ENCODE measurements around the gene EYS.

EYS gene

DNA sequence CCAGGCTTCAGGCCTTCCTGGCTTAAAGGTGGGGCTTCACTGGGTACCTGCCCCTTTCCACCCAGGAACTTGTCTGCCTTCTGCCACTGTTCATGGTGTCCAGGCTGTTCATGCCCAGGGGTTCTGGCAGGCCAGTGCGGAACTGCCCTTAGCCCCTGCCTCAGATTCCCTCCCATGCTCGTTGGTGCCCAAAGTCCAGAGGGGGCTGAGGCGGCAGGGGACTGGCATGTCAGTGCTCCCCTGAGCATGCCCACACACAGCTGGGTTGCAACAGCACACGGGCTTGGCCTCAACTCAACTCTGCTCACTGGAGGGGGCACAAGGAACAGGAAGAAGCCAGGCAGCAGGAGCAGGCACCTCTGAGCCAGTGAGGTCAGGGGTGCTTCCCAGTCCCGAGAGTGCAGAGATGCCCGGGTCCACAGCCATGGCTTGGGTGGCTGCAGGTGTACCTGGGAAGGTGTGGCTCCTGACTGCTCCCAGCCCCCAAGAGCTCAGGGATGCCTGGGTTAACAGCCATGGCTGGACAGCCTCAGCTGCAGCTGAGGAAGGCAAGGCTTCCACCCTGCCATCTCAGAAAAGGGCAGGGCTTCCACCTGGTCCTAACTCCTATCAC, 845.9 kb downstream of the EYS start:
- DNase-seq (ENCODE audit: low spot score) = no peak
- no peak for FAIRE-seq

DNA sequence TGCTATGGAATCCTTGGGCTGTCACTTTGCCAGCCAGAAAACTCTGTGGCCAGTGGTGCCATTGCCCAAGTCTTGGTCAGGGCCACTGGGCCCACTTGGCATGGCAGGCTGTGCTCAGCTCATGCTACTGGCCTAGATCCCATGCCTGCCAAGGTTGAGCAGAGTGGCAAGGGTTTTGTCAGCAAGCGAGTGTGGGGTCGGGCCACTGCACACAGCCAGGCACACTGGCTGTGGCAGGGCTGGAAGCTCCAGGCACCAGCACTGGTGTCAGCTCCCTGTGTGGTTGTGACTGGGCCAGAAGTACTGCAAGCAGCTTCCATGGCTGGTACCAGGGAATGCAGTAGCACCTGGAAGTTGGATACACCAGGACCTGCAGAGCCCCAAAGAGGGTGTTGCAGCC, 846.8 kb downstream of the EYS start:
- FAIRE-seq (no peak), DNase-seq (ENCODE audit: low spot score) (no peak)

DNA sequence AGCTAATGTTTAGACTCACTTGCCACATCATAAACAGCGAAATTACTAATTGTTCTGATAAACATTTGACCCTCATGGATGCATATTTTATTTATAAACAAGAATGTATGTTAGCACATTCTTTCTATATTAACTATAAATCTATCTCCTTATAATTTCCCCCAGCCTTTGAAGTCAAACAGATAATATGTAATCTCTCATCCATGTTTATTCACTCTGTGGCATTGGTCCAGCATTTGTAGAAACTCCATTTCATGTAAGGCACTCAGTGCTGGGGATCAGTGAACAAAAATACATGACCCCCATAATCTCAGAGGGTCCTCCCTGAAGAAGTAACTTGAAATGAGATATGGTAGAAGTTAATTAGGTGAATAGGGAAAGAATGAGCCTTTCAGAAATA, 856.9 kb downstream of the EYS start:
- FAIRE-seq = no peak

DNA sequence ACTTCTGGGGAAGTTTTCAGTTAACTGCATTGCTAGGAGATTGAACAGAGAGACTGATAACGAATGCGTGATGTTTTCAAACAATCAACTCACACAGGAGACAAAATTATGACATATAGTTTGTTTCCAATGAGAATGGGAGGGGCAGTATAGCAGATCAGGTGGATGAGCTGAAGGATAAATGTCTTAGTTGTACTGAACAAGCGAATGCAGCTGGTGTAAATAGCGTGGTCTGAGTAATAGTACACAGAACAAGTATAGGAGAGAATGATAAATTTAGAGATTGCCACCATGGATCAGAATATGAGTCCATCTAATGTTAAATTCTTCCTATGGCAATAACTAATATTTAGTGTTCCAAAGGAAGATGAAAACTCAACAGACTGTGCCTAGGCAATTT, 858.6 kb downstream of the EYS start:
- DNase-seq (ENCODE audit: low spot score) (no peak), FAIRE-seq (no peak)

More for the DNA sequence above, 856.9 kb downstream of the EYS start:
- DNase-seq (ENCODE audit: low spot score) = no peak

DNA sequence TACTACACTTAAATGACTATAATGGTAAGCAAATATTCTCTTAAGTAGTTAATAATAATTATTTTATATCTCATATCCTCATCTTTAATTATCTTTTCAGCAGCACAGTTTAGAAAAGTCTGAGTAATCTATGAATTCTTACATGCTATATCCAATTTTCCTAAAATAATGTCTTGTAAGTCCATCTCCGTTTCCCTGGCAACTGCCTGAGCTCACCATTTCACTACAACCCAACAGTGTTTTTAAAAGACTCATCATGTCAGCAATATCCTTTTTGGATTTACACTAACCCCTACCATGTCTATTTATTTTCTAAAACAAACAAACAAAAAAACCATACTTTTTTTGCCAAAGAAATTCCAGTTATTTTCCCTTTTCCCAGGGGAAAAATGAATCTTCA, 859.6 kb downstream of the EYS start:
- DNase-seq (ENCODE audit: low spot score) (no peak), FAIRE-seq (no peak)

DNA sequence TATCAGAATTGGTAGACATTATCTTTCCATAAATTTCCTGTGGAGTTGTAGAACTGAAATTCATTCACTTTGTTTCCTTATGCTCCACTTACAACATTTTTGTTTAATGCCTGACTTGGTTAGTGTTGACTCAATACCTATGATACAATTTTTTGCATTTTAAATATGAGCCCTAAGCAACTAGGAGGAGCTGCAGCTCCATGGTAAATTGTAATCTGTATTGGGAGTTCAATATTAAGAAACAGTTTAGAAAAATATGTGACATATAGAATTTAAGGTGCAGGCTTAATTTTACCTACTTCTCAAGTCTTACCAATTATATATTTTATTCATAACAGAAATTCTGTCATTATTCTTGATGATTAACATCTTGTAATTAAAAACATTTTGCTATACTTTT, 868.3 kb downstream of the EYS start:
- FAIRE-seq = no peak
- DNase-seq (ENCODE audit: low spot score) = no peak

DNA sequence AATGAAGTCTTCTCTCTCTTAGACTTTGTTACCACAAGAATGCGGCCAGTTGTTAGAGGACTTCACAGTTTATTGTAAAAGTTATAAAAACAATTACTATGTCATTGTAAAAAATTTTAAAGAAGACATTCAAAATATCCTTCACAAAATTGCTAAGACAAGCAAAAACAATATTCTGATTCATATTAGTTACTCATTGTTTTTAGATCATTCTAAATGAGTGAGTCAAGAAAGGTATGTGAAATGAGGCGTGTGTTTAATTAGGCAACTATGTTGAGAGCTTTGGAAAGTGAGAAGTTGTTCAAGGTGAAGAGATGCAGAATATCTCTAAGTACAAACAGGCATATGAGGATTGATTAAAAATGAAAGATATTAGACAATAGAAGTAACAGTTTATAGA, 875.3 kb downstream of the EYS start:
- DNase-seq (ENCODE audit: low spot score) (no peak), FAIRE-seq (peak; percentile 7)

DNA sequence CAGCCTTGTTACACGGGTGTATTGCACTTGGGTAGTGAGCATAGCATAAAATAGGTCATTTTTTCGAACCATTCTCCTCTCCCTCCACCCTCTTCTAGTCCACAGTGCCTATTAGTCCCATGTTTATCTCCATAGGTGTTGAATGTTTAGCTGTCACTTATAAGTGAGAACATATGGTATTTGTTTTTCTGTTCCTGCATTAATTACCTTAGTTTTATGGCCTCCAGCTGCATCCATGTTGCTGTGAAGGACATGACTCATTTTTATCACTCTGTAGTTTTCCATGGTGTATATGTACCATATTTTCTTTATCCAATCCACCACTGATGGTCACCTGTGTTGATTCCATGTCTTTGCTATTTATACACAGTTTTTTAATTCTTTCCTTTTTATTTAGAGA, 889.5 kb downstream of the EYS start:
- DNase-seq (ENCODE audit: low spot score) (no peak), FAIRE-seq (no peak)

DNA sequence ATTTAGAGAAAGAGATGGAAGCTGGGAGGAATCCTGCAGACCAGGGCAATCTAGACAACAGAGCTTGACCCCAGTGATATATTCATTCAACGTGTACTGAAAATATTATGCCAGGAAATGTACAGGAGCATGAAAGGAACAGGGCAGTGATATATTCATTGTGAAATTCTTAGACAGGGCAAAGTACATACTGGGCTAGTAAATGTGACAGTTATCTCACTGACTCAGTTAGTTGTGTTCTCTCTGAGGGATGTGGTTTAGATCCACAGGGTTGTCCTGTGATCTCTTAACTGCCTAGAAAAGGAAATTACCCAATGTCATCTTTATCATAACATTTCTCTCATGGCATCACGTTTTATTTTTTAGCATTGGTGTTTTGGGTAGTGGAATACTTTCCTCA, 891.3 kb downstream of the EYS start:
- DNase-seq (ENCODE audit: low spot score) (peak; percentile 28), FAIRE-seq (no peak)

DNA sequence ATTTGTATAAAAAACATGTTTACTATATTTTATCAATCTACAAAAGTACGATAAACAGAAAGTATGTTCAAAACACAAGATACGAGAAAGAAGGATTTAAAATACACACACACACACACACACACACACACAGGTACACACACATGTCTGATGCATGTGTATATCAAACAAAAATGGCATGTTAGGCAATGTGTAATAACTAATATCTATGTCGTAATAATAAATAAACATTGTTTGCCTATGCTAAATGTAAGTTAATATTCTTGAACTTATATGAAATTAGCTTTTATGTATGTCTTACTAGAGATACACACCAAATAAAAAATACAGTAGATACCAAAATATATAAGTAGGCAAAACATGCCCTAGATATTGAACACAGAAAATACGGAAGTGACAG, 894.9 kb downstream of the EYS start:
- DNase-seq (ENCODE audit: low spot score) (no peak), FAIRE-seq (no peak)

DNA sequence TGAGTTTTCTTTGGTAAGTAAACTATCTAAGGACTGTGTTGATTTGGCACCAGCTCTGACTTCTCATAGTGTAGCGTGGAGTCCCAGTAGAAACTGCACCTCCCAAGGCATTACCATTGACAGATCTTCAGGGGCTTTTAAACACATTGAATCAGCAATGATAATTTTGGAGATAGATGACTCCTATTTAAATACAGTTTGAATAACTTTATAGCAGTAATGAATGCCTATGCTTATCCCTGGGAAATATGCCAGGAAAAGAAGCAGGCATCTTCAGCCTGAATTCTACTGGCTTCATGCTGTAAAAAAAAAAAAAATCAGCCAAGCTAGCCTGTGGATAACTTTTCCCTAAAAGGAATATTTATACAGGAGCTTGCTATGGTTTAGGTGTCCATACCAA, 895.9 kb downstream of the EYS start:
- DNase-seq (ENCODE audit: low spot score) = no peak
- no peak for FAIRE-seq

DNA sequence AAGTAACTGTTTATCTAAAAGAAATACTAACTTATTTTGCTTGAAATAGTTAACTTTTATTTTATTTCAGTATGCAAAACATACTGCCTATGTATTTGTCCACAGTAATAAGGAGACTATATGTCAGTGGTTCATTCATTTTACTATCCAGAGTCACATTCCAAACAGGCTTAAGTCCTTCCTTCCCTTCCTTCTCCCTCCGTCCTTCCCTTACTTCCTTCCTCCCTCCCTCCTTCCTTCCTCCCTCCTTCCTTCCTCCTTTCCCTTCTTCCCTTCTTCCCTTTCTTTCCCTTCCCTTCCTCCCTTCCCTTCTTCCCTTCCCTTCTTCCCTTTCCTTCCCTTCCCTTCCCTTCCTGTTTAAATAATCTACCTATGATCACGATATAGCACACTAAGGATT, 899.2 kb downstream of the EYS start:
- DNase-seq (ENCODE audit: low spot score) (no peak), FAIRE-seq (no peak)

DNA sequence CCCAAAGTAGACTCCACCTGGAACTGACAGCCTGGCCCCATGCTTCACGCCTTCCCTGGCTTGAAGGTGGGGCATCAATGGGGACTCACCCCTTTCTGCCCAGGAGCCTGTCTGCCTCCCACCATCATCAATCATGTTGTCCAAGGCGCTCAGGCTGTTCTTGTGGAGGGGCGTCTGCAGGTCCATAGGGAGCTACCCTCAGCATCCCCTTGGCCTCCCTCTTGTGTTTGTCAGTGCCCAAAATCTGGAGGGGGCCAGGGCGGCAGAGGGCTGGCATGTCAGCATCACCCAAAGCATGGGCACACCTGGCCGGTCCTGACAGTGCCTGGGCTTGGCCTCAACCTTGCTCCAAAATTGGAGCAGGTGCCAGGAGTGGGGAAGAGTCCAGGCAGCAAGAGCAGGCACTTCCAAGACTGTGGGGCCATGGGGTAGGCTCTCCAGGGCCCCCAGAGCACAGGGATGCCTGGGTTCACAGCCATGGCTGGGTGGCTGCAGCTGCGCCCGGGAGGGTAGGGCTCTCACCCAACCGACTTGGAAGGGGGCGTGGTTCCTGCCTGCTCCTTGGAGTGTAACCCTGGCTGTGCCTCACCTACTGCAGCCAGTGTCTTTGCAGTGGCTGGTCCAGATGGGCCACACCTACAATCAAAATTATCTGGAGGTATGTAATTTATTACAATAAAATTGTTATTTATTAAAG, 903.4 kb downstream of the EYS start:
- DNase-seq (ENCODE audit: low spot score) (no peak), FAIRE-seq (no peak)

DNA sequence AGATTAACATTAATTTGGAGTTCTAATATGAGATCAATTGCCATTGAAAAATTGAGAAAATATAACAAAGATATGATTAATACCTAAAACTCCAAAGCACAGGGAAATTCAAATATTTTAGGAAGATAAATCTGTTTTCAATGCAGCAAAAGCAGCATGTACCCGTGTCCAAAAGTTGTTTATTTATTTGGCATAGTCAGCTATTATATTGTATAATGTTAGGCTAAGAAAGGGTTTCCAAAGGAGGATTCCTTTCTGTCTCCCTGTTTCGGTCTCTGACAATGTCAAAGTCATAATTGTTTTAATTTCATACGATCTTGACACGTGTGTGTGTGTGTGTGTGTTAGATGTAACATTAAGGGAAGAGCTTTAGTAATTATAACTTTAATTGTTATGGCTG, 914.5 kb downstream of the EYS start:
- DNase-seq (ENCODE audit: low spot score) = no peak
- no peak for FAIRE-seq

DNA sequence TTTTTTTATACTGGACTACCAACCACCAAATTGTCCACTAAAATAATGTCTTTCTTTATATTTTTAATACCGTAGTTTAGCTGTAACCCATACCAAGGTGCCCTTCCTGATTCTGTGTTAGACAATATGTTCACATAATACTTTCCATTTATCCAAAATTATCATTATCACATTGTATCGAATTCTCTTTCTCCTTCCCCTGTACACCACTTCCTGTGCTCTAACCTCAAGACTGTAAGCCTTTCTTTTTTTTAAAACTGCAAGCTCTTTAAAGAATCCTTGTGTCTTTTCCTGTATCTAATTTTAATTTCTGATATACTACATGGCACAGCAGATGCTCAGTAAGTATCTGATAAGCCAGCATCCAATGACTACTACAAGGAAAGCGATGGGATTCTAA, 917.5 kb downstream of the EYS start:
- FAIRE-seq (no peak), DNase-seq (ENCODE audit: low spot score) (no peak)

DNA sequence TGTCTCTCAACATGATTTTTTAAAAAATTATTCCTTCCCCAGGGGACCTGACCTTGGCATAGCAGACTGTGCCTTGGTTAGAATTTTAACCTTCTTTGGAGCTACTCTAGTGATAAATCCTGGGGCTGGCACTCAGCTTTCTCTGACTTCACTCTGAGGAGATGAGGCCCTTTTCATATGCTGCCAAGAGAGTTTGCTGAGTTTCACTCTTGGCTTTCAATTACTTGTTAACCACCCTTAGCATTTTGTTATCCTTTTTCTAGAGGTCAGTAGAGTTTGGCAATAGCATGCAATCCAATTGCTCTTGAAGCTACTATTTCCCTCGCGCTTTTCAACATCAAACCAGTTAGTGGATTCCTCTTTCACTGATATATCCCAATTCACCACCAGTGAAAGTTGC, 920.3 kb downstream of the EYS start:
- no peak for FAIRE-seq
- DNase-seq (ENCODE audit: low spot score) = no peak

DNA sequence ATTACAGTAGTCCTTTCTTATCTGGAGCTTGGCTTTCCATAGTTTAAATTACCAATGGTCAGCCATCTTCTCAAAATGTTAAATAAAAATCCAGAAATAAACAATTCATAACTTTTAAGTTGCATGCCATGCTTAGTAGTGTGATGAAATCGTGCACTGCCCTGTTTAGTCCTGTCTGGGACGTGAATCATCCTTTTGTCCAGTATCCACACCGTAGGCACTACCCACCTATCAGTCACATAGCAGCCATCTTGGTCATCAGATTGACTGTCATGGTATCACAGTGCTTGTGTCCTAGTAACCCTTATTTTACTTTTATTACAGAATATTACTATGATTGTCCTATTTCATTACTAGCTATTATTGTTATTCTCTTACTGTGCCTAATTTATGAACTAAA, 924.1 kb downstream of the EYS start:
- DNase-seq (ENCODE audit: low spot score) (no peak), FAIRE-seq (no peak)

DNA sequence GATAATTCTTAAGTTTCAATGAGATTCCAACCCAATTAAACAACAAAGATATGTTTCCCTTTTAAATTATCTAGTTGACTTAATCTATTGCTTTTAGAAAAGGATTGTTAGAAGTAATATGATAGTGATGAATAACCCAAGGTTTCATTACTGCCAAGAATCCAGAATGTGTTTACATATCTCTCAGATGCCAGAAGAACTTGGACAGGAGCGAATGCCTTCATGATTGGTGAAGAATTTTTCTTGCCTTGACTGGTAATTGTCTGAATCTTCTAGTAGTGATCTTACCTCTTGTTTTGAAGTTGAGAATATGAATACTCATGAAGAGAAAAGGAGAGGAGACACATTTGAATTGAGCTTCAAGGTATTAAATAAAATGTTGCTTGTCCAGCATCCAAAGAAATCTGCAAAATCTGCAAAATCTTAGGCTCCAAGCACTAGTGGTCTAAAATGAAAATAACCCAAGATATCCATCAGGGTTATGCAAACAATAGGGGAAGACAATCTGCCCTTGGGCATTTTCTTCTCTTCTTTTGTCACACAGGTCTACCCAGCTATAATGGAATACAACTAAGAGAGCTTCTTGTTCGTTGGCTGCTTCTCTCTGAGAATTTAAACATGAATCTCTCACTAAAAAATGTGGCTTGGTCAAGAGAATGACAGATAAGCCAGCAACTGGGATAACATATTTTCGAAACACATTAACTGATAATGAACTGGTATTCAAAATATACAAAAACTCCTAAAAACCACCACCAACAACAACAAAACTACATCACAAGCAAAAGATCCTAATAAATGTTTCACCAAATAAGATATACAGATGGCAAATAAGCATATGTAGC, 928.9 kb downstream of the EYS start:
- no peak for FAIRE-seq
- no peak for DNase-seq (ENCODE audit: low spot score)

DNA sequence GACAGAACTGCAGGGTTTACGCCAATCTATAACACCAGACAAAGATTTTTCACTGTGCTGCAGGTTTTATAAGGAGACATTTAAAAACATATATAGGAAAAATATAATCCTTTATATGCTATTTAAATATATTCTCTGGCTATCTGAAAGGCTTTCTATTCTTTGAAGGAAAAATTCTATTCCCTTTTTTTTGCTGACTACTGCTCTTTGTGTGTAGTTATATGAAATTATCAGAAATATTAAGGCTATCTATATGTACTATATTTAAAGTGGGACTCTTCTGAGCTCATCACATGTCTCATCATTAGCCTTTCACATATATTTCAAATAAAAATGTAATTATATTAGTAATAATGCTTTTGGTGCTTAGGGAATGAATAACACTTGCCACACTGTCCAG, 930.7 kb downstream of the EYS start:
- DNase-seq (ENCODE audit: low spot score) = no peak
- no peak for FAIRE-seq

DNA sequence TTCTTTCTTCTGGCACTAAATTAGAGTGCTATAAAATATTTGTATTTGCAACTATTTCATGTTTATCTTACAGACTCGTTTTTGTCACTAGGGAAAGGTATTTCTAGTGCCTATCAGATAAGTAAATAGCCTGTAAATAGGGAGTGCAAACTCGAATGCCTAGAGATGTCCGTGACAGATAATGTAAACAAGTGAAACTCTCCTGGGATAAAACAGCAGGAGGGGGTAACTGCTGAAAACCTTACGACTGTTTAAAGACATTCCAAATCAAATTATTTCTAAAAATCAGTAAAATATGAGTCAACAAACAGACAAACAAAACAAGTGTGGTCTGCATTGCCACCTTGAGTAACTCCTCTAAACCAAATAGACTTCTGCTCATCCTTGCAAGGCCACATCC, 932.1 kb downstream of the EYS start:
- DNase-seq (ENCODE audit: low spot score) = no peak
- FAIRE-seq = no peak

DNA sequence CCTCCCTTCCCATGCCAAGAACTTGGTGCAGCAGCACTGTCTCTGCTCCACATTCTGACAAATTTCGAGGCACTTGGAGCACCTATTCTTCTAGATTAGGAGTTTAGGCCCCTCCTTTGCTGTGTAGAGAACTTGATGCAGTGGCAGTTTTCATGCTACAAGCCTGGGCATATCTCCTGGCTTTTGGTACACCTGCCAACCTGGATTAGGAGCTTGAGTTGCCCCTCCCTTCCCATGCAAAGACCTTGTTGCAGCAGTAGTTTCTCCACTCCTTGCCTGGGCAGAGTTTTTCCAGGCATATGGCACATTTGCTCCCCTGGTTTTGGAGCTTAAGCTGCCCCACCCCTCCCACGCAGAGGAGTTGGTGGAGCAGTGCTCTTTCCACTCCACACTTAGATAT, 956.1 kb downstream of the EYS start:
- FAIRE-seq = no peak
- DNase-seq (ENCODE audit: low spot score) = no peak

DNA sequence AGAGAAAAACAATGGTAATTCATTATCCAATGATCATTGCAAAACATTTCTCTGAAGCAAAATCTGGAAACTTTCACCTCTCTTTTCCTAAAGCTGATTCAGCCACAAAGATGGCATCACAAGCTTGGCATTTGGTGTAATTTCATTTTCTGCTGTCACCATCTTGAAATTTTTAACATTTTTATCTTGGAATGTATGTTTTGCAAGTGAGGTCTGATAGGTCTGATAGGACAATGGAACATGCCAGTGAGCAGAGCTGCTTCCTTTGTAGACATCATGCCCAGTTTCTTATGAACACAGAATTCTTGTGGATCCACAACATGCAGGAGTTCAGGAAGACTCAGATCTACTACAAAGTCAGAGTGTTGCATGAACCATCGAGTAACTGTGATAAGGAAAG, 969.6 kb downstream of the EYS start:
- no peak for DNase-seq (ENCODE audit: low spot score)
- FAIRE-seq = no peak
